Naive thymus-derived CD8-positive, alpha-beta T cell (primary cell): ENCODE data around the gene S1PR5. TPM values are rescaled to one million over a fixed set of nuclear protein-coding genes. Genes with fewer than 3 reads are reported as not detected.

Experiments
- ATAC-seq, 2 donors: fragments of 150-1000 bp; cut with Tn5 transposase in 1 of 2; sonication (Bioruptor Pico), chemical (Tn5 transposase) in 1 of 2; 1 replicate in 1 of 2; 2 replicates in 1 of 2; pipeline ENCODE4 v1.10.0; 2021; ENCODE audit warnings: mild to moderate bottlenecking in 2 of 2, moderate library complexity in 2 of 2
- POLR2A ChIA-PET: fragments of 350-600 bp; sonication (Branson Sonifier 250); formaldehyde crosslinking; loops from one replicate; lab custom pipeline; 2021; ENCODE audit warnings: antibody characterized with exemption; lab: Charles Lee
- DNase-seq, 10 donors: peaks; one replicate each; pipeline versions ENCODE4 v3.0.0 to v3.0.0-alpha.2; 2020 to 2022
- H3K27ac Mint-ChIP-seq, 10 donors: one replicate each; pipeline ENCODE4 v1.8.0; 2020 to 2022; ENCODE audit warnings: mild to moderate bottlenecking in 10 of 10, mixed read lengths in 10 of 10, moderate library complexity in 4 of 10, inconsistent platforms in 1 of 10
- H3K27me3 Mint-ChIP-seq, 5 donors: one replicate each; pipeline ENCODE4 v1.8.0; 2021 to 2022; ENCODE audit warnings: mixed read lengths in 5 of 5
- H3K36me3 Mint-ChIP-seq, 3 donors: one replicate each; pipeline ENCODE4 v1.8.0; 2020 to 2022; ENCODE audit warnings: mixed read lengths in 3 of 3, mild to moderate bottlenecking in 2 of 3, inconsistent platforms in 1 of 3
- H3K4me1 Mint-ChIP-seq, 4 donors: one replicate each; pipeline ENCODE4 v1.8.0; 2021 to 2022; ENCODE audit warnings: mixed read lengths in 4 of 4
- H3K4me3 Mint-ChIP-seq, 10 donors: one replicate each; pipeline ENCODE4 v1.8.0; 2020 to 2022; ENCODE audit warnings: mild to moderate bottlenecking in 10 of 10, mixed read lengths in 10 of 10, moderate library complexity in 6 of 10, inconsistent platforms in 1 of 10
- H3K9me3 Mint-ChIP-seq, 9 donors: one replicate each; pipeline ENCODE4 v1.8.0; 2020 to 2022; ENCODE audit warnings: mixed read lengths in 9 of 9, mild to moderate bottlenecking in 3 of 9, inconsistent platforms in 1 of 9, moderate library complexity in 1 of 9
- polyA plus RNA-seq, 3 donors: library from polyadenylated mRNA; unstranded; fragments of 300-500 nt; fragmentation: Illumina TruSeq; gene quantifications; one replicate each; pipeline ENCODE4 v1.2.3, GENCODE V29; 2021
- total RNA-seq, 8 experiments: library from RNA in 2 of 8; stranded (reverse) in 2 of 8; gene quantifications; one replicate each; pipeline ENCODE4 v1.2.3 and lab custom pipeline; 2021 to 2026

The S1PR5 gene
- total and polyA plus RNA-seq, 5 experiments from 2014 or later = 0.81 to 77.2 (median 0.99) TPM

DNA sequence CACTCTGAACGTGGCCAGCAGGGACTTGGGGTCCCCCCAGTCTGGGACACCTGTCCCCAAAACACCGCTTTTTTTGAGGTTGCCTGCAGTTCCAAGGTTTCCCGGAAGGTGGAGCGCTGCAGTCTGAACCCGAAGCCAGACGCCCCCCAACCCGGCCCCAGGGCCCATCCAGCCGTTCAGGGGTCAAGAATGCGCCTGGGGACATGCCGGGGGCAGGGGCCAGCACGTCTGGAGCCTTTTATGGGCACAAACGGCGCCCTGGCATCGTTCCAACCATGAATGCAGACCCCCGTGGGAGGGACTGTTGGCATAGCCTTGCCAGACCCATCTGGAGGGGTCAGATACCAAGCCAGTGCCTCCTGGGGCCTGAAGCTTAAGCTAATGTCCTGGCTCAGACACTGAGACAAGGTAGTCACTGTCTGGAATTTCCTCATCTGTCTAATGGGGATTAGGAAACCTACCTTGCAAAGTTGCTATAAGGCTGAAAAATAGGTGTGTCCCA lies 6.9 kb downstream of the S1PR5 start:
- Mint-ChIP-seq H3K27me3 (peaks cover 12 to 30% (median 16%) of the 10 kb centered on the region in 5 donors), H3K36me3 (no peaks in the 10 kb centered on the region), H3K4me3 (no peak overlapping the region), H3K4me1 (peaks cover 11 to 35% (median 26%) of the 10 kb centered on the region in 4 donors), H3K9me3 (no peaks in the 10 kb centered on the region), H3K27ac (peak overlapping the region in 1 of 10 donors; percentile 82)
- DNase-seq (peak; percentile 34 to 72 (median 61)), ATAC-seq (peak in 1 of 2 donors; percentile 32)
- POLR2A ChIA-PET = no interaction called here

DNA sequence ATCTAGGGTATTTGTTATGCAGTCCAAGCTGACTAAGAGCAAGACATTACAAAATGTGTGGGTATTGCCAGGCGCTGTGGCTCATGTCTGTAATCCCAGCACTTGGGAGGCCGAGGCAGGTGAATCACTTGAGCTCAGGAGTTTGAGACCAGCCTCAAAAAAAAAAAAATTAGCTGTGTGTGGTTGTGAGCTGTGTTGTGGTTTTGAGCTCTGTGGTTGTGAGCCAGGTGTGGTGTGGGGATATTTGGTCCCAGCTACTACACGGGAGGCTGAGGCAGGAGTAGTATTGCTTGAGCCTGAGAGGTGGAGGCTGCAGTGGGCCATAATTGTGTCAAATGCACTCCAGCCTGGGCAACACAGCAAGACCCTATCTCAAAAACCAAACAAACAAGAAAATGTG lies 8.5 kb downstream of the S1PR5 start:
- DNase-seq (peak in 1 of 10 donors; percentile 14), ATAC-seq (no peak)
- H3K36me3 Mint-ChIP-seq = no peaks in the 10 kb centered on the region
- POLR2A ChIA-PET = interaction anchor here (0.6 to 1.0 kb wide), 3 partner anchors 61 to 143 kb away, joined by 3 to 4 read pairs (median 4); no protein-coding TSS in a partner anchor
- H3K4me1 Mint-ChIP-seq = peaks cover 10 to 33% (median 21%) of the 10 kb centered on the region in 4 donors
- H3K9me3 Mint-ChIP-seq = no peaks in the 10 kb centered on the region
- H3K4me3 Mint-ChIP-seq = peak overlapping the region in 1 of 10 donors; percentile 71
- peaks cover 9 to 15% (median 10%) of the 10 kb centered on the region in 5 donors for H3K27me3 Mint-ChIP-seq
- H3K27ac Mint-ChIP-seq = peak overlapping the region in 1 of 10 donors; percentile 52

DNA sequence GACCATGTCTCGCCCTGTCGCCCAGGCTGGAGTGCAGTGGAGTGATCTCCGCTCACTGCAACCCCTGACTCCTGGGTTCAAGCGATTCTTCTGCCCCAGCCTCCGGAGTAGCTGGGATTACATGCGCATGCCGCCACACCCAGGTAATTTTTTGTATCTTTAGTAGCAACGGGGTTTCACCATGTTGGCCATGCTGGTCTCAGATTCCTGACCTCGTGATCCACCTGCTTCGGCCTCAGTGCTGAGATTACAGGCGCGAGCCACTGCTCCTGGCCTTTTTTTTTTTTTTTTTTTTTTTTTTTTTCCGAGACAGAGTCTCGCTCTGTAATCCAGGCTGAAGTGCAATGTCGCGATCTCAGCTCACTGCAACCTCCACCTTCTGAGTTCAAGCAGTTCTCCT lies 9.2 kb downstream of the S1PR5 start:
- Mint-ChIP-seq H3K27me3 (peaks cover 2 to 9% (median 4%) of the 10 kb centered on the region in 5 donors), H3K9me3 (no peaks in the 10 kb centered on the region), H3K27ac (no peak overlapping the region), H3K4me3 (no peak overlapping the region), H3K36me3 (no peaks in the 10 kb centered on the region), H3K4me1 (peaks cover 9 to 30% (median 20%) of the 10 kb centered on the region in 4 donors)
- POLR2A ChIA-PET = interaction anchor here (0.6 kb wide), 2 partner anchors 62 to 81 kb away, joined by 4 to 8 read pairs; no protein-coding TSS in a partner anchor
- ATAC-seq = no peak
- no peak for DNase-seq

DNA sequence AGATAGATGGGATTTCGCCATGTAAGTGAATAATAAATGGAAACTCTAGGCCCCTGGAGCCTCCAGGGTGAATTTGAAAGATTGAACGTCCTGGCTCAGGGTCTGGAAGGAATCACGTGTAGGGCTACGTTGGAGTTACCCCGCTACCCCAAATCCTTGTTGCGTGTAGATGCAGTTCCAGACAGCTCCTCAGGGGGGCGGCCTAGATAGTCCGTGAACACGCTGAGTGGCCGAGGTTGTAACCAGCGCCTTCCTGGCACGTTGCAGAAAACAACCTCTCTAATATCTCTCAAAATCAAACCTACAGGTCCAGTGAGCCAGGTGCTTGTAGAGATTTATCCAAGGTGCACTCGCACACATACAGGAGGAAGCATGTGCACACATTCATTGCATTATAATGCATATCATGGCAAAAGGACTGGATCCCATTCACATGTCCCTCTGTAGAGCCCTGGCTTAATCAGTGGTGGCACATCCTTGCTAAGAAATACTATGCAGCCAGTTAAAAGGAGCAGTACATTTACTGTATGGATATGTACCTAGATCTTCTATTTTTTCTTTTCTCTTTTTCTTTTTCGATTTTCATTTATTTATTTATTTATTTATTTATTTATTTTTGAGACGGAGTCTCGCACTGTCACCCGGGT lies 11.5 kb downstream of the S1PR5 start:
- ATAC-seq (peak; percentile 30 to 52), DNase-seq (peak; percentile 58 to 89 (median 74))
- Mint-ChIP-seq H3K27ac (peak overlapping the region in 9 of 10 donors; percentile 10 to 87 (median 69)), H3K4me3 (peak overlapping the region in 7 of 10 donors; percentile 39 to 84 (median 60)), H3K36me3 (no peaks in the 10 kb centered on the region), H3K27me3 (peaks cover 0 to 5% (median 0%) of the 10 kb centered on the region in 5 donors), H3K4me1 (peaks cover 14 to 37% (median 30%) of the 10 kb centered on the region in 4 donors), H3K9me3 (no peaks in the 10 kb centered on the region)
- POLR2A ChIA-PET = interaction anchor here (0.6 kb wide), 1 partner anchor 18 kb away, joined by 3 read pairs; no protein-coding TSS in a partner anchor

DNA sequence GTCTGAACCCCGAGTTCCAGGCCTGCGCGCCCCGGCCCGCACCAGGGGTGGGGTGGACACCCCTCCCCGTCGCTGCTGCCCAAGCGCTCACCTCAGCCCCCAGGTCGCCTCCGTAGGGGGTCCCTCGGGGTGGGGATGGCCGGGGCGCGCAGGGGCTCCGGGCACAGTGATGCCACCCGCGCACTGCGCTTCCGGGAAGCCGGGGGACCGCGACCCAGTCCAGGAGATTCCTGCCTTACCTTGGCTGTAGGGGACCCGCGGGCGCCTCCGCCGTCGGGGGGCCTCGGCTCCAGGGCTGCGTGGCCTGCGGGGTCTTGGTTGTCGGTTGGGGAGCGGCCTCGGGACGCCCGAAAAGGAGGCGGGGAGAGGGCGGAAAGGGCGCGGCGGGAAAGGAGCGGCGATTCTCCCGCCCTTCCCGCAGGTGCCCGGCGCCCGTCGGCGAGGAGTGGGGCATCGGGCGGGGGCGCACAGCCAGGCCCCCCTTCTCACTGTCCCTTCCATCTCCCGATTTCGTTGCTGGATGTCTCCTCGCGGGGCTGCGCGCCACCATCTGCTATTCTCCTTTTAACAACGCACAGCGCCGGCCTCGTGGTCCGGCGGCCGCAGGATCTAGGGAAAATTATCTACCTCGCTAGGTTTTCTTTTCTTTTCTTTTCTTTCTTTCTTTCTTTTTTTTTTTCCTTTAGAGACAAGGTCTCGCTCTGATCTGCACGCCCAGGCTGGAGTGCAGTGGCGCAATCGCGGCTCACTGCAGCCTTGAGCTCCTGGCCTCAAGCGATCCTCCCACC lies 14.1 kb downstream of the S1PR5 start, which contains the start of gene KEAP1:
Gene KEAP1 (minus strand): TSS at position 355 of the 788 bp plus-strand sequence. CDS start 3,323 bp downstream, outside the sequence.
- Mint-ChIP-seq H3K27ac (peak within 1 kb of the TSS in 9 of 10 donors; percentile 78 to 94 (median 89)), H3K4me3 (peak within 1 kb of the TSS; percentile 81 to 95 (median 91)), H3K27me3 (no peaks in the 10 kb centered on the region), H3K36me3 (peaks cover 0 to 14% (median 3%) of the 10 kb centered on the region in 3 donors), H3K9me3 (no peaks in the 10 kb centered on the region), H3K4me1 (peaks cover 14 to 39% (median 38%) of the 10 kb centered on the region in 4 donors)
- ATAC-seq (peak; percentile 35 to 41), DNase-seq (peak in 2 of 10 donors; percentile 27 to 66)
- POLR2A ChIA-PET = interaction anchor here (0.6 to 0.9 kb wide), 5 partner anchors 9 to 180 kb away, joined by 3 to 4 read pairs (median 4); partner anchors contain the start of gene KRI1

DNA sequence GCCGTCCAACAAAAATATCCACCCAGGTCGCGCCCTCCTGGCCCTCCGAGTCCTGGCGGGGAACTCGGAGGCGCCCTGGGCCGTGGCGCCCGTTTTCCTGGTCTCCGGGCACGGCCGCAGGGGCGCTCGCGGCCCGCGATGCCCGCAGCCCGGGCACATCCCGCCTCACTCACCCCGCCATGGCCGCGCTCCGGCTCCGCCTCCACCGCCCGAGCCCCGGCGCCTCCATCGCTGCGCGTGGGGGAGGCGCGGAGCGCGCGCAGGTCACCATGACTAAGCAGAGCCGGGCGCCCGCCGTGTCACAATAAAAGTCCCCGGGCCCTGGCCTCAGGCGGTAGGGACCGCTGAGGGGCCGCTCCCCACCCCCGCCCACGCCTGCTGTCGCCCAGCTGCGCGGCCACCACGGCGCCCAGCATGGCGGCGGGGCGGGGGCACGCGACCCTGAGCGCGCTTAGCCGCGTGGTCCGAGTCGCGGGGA lies 14.7 kb downstream of the S1PR5 start:
- DNase-seq = peak; percentile 69 to 90 (median 78)
- Mint-ChIP-seq H3K27me3 (no peaks in the 10 kb centered on the region), H3K9me3 (no peaks in the 10 kb centered on the region), H3K4me3 (peak overlapping the region; percentile 75 to 92 (median 84)), H3K36me3 (peaks cover 0 to 19% (median 3%) of the 10 kb centered on the region in 3 donors), H3K27ac (peak overlapping the region in 9 of 10 donors; percentile 77 to 90 (median 80)), H3K4me1 (peaks cover 14 to 40% (median 39%) of the 10 kb centered on the region in 4 donors)
- POLR2A ChIA-PET = interaction anchor here (0.6 kb wide), 1 partner anchor 63 kb away, joined by 3 read pairs; the partner anchor contains the start of gene KRI1
- ATAC-seq = peak; percentile 92 to 93

DNA sequence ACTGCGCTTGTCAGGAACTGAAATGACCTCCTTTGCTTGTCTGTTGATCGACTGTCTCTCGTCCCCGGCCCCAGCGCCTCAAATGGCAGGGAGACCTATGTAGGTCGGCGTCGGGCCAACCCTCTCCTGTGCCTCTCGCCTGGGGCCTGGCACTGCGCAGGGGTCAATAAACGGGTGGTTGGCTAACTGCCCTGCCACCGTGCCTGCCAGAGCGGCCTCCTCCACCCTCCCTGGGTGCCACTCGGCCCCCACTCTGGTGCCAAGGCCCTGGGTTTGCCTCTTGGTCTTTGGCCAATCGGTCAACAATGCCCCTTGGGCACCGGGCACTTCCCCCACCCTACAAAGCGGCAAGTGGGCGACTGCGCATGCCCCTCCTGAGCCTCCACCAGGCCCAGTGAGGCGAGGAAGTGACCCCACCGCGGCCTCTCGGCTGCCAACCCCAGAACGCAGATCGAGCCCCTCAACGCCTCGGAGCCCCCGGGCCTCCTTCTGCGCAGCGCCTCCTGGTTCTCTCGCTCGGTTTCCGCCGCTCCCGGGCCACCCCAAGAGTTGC lies 15.2 kb downstream of the S1PR5 start:
- Mint-ChIP-seq H3K4me1 (peaks cover 16 to 44% (median 43%) of the 10 kb centered on the region in 4 donors), H3K9me3 (no peaks in the 10 kb centered on the region), H3K27me3 (no peaks in the 10 kb centered on the region), H3K4me3 (peak overlapping the region; percentile 75 to 92 (median 84)), H3K36me3 (peaks cover 0 to 23% (median 3%) of the 10 kb centered on the region in 3 donors), H3K27ac (peak overlapping the region in 9 of 10 donors; percentile 77 to 90 (median 80))
- POLR2A ChIA-PET = no interaction called here
- DNase-seq (peak in 3 of 10 donors; percentile 13 to 69 (median 33)), ATAC-seq (peak; percentile 32 to 36)

DNA sequence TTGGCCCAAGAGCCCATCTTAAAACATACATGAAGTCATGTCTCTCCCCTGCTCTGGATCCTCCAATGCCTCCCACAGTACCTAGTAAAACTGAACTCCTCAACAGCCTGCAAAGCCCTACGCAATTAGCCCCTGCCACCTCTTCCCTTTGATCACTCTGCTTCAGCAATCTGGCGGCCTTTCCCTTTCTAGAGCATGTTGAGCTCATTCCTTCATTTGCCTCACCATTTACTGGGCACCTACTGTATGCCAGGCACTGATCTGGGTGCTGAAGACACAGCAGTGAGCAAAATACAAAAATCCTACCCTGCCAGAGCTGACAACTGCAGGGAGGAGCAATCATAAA lies 17.0 kb downstream of the S1PR5 start:
- H3K4me3 Mint-ChIP-seq = peak overlapping the region in 9 of 10 donors; percentile 40 to 81 (median 70)
- no peaks in the 10 kb centered on the region for H3K9me3 Mint-ChIP-seq
- H3K4me1 Mint-ChIP-seq = peaks cover 12 to 38% (median 37%) of the 10 kb centered on the region in 4 donors
- POLR2A ChIA-PET = interaction anchor here (0.6 to 0.7 kb wide), 2 partner anchors 93 to 253 kb away, joined by 4 to 7 read pairs; no protein-coding TSS in a partner anchor
- H3K27me3 Mint-ChIP-seq = no peaks in the 10 kb centered on the region
- DNase-seq (no peak), ATAC-seq (no peak)
- peaks cover 0 to 38% (median 3%) of the 10 kb centered on the region in 3 donors for H3K36me3 Mint-ChIP-seq
- H3K27ac Mint-ChIP-seq = peak overlapping the region in 7 of 10 donors; percentile 11 to 84 (median 63)

DNA sequence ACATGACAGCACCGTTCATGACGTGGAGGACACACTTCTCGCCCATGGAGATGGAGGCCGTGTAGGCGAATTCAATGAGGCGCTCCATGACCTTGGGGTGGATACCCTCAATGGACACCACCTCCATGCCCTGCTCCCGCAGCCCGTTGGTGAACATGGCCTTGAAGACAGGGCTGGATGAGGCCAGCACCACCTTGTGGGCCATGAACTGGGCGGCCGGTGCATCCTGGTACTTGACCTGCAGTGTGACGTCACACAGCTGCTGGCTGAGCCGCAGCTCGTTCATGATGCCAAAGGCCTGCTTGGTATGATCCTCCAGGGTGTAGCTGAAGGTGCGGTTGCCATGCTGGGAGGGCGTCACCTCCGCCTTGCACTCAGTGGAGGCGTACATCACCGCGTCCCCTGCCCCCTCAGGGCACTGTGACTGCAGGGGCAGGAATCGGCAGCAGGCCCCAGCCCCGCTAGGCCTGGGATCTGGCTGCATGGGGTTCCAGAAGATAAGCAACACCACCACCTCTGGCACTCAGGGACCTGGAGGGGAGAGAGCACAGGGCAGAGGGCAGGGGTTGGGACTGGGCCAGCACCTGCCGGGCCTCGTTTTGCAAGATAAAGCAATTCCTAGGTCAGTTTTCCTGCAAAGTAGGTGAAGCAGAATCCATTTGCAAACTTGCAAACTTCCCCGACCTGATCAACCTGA lies 17.5 kb downstream of the S1PR5 start:
- peak overlapping the region in 4 of 10 donors; percentile 70 to 81 (median 76) for H3K4me3 Mint-ChIP-seq
- ATAC-seq = no peak
- H3K9me3 Mint-ChIP-seq = no peaks in the 10 kb centered on the region
- H3K4me1 Mint-ChIP-seq = peaks cover 12 to 38% (median 37%) of the 10 kb centered on the region in 4 donors
- no peaks in the 10 kb centered on the region for H3K27me3 Mint-ChIP-seq
- H3K27ac Mint-ChIP-seq = peak overlapping the region in 5 of 10 donors; percentile 11 to 76 (median 43)
- DNase-seq = peak in 1 of 10 donors; percentile 60
- H3K36me3 Mint-ChIP-seq = peaks cover 0 to 43% (median 3%) of the 10 kb centered on the region in 3 donors
- POLR2A ChIA-PET = no interaction called here

DNA sequence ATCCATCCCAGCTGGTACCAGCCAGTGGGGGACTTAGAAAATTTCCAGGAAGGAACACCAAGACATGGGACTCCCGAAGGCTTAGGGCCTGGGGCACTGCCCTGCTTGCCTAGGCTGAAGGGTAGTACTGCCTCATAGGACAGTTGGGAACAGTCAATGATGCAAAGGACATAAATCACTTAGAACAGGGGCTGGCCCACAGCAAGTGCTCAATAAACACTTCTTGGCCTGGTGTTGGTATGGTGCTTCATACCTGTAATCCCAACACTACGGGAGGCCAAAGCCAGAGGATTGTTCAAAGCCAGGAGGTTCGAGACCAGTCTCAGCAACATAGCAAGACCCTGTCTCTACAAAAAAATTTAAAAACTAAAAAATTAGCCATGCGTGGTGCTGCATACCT lies 19.9 kb downstream of the S1PR5 start:
- peaks cover 0 to 56% (median 6%) of the 10 kb centered on the region in 3 donors for H3K36me3 Mint-ChIP-seq
- POLR2A ChIA-PET = no interaction called here
- DNase-seq = no peak
- no peaks in the 10 kb centered on the region for H3K9me3 Mint-ChIP-seq
- no peak for ATAC-seq
- no peaks in the 10 kb centered on the region for H3K27me3 Mint-ChIP-seq
- peak overlapping the region in 2 of 10 donors; percentile 27 to 82 for H3K27ac Mint-ChIP-seq
- no peak overlapping the region for H3K4me3 Mint-ChIP-seq
- peaks cover 10 to 36% (median 33%) of the 10 kb centered on the region in 4 donors for H3K4me1 Mint-ChIP-seq

DNA sequence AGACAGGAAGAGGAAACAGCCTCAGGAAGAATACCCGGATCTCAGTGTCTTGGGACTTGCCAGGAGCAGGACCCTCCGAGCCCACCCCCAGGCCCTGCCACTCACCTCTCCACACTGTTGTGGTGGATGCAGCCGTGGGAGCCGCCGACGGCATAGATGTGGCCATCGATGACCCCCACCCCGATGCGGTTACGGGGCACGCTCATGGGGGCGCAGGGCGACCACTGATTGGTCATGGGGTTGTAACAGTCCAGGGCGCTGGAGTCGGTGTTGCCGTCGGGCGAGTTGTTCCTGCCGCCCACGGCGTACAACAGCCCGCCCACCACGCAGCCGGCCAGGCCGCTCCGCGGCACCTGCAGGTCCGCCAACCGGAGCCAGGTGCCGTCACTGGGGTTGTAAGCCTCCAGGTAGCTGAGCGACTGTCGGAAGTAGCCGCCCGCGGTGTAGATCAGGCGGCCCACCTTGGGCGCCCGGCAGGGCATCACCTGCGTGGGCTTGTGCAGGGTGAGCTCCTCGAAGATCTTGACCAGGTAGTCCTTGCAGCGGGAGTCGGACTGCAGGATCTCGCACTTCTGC lies 25.7 kb downstream of the S1PR5 start:
- peaks cover 0 to 73% (median 11%) of the 10 kb centered on the region in 3 donors for H3K36me3 Mint-ChIP-seq
- peaks cover 0 to 18% (median 4%) of the 10 kb centered on the region in 4 donors for H3K4me1 Mint-ChIP-seq

More for the DNA sequence above, 25.7 kb downstream of the S1PR5 start:
- Mint-ChIP-seq H3K27ac (no peak overlapping the region), H3K4me3 (no peak overlapping the region), H3K9me3 (no peaks in the 10 kb centered on the region), H3K27me3 (no peaks in the 10 kb centered on the region)
- no peak for DNase-seq
- ATAC-seq = no peak
- POLR2A ChIA-PET = interaction anchor here (0.6 kb wide), 3 partner anchors 8 to 80 kb away, joined by 3 to 6 read pairs (median 3); no protein-coding TSS in a partner anchor
